ENCODE results near the gene CDH15. TPM values are rescaled to one million over a fixed set of nuclear protein-coding genes. Genes with fewer than 3 reads are reported as not detected.

Gene CDH15
- total and polyA plus RNA-seq, 11 donors = 0.16 to 0.32 (median 0.18) TPM; not detected in 8

- Histone ChIP-seq H3K27ac (no peak overlapping the region), H3K27me3 (no peaks in the 10 kb centered on the region), H3K36me3 (peaks cover 0 to 63% (median 32%) of the 10 kb centered on the region in 9 donors), H3K9me3 (no peaks in the 10 kb centered on the region), H3K4me1 (no peaks in the 10 kb centered on the region), H3K4me3 (no peak overlapping the region)
- intact Hi-C loops (cut with DNase I) = no loop called here
- no peak for TF ChIP-seq POLR2A (IDR thresholded peaks at IDR 0.05)
- no peak for TF ChIP-seq CTCF (IDR thresholded peaks at IDR 0.05)
- DNase-seq (peak in 1 of 5 donors; percentile 33), ATAC-seq (no peak)
- 94 to 97% (median 96%) methylated on average over 13 of the region's 13 CpGs for WGBS, 4 donors
These were observed 29.7 kb upstream of the CDH15 start for GRCh38 chr16:89141884-89142267.

- DNase-seq = peak in 1 of 5 donors; percentile 15
- no peak overlapping the region for H3K27ac ChIP-seq
- ATAC-seq = no peak
- no peaks in the 10 kb centered on the region for H3K4me1 ChIP-seq
- intact Hi-C loops (cut with DNase I) = no loop called here
- H3K9me3 ChIP-seq = no peaks in the 10 kb centered on the region
- WGBS, 4 donors = 94 to 97% (median 96%) methylated on average over 13 of the region's 13 CpGs
- H3K27me3 ChIP-seq = no peaks in the 10 kb centered on the region
- no peak overlapping the region for H3K4me3 ChIP-seq
- no peak for TF ChIP-seq POLR2A (IDR thresholded peaks at IDR 0.05)
- no peak for TF ChIP-seq CTCF (IDR thresholded peaks at IDR 0.05)
- H3K36me3 ChIP-seq = peaks cover 0 to 60% (median 31%) of the 10 kb centered on the region in 9 donors
These were observed 28.9 kb upstream of the CDH15 start for GRCh38 chr16:89142474-89143195.

GRCh38 chr16:89143201-89143741, 28.3 kb upstream of the CDH15 start:
- Histone ChIP-seq H3K36me3 (peaks cover 0 to 61% (median 31%) of the 10 kb centered on the region in 9 donors), H3K27ac (no peak overlapping the region), H3K9me3 (peaks cover 0 to under 1% (median 0%) of the 10 kb centered on the region in 12 donors), H3K4me3 (no peak overlapping the region), H3K27me3 (no peaks in the 10 kb centered on the region), H3K4me1 (no peaks in the 10 kb centered on the region)
- intact Hi-C loops (cut with DNase I) = no loop called here
- 94 to 98% (median 97%) methylated on average over 10 to 17 of the region's 17 CpGs for WGBS, 4 donors
- DNase-seq = peak in 1 of 5 donors; percentile 24
- TF ChIP-seq CTCF (IDR thresholded peaks at IDR 0.05) (no peak), POLR2A (IDR thresholded peaks at IDR 0.05) (no peak)
- no peak for ATAC-seq

GRCh38 chr16:89143911-89144675, 27.5 kb upstream of the CDH15 start:
- Histone ChIP-seq H3K9me3 (peaks cover 0 to 9% (median under 1%) of the 10 kb centered on the region in 12 donors), H3K4me1 (no peaks in the 10 kb centered on the region), H3K36me3 (peaks cover 0 to 63% (median 31%) of the 10 kb centered on the region in 9 donors), H3K4me3 (no peak overlapping the region), H3K27me3 (no peaks in the 10 kb centered on the region), H3K27ac (no peak overlapping the region)
- intact Hi-C loops (cut with DNase I) = no loop called here
- WGBS, 4 donors = 86 to 91% (median 89%) methylated on average over 21 to 22 of the region's 22 CpGs
- TF ChIP-seq POLR2A (IDR thresholded peaks at IDR 0.05) (no peak), CTCF (IDR thresholded peaks at IDR 0.05) (no peak)
- ATAC-seq (no peak), DNase-seq (peak in 1 of 5 donors; percentile 37)

Data from heart left ventricle (tissue), 16 donors.